NCI-H128 (cell line): ENCODE measurements around the gene SOWAHC.
A peak's percentile ranks its signal among the peaks of the same experiment; 100 is the strongest.
"Not testable (repeated sequence)": the region's sequence is repeated elsewhere in the genome, so short reads cannot be mapped to it uniquely, and the experiment has no call there.

Experiments
- DNase-seq: peaks from one replicate; lab custom pipeline; 2025; ENCODE audit not compliant: unreplicated experiment; lab: John Stamatoyannopoulos, UW

Gene SOWAHC

GRCh38 chr2:109613922-109614714 lies at the start of gene SOWAHC, which contains the start of gene SEPTIN10:
Gene SOWAHC, plus strand, starts transcription at chr2:109614364. Its CDS starts 126 bp downstream, at chr2:109614490.
Gene SEPTIN10, minus strand, starts transcription at chr2:109613966. Its CDS starts 139 bp downstream, at chr2:109613827.
- peak; percentile 93 for DNase-seq

- DNase-seq: no peak
Measured at GRCh38 chr2:109575373-109575772, 38.8 kb upstream of the SOWAHC start.

- not testable (repeated sequence) for DNase-seq
Measured at GRCh38 chr2:109577630-109578029, 36.5 kb upstream of the SOWAHC start.

- DNase-seq: no peak
Measured at GRCh38 chr2:109582928-109583895, 31.0 kb upstream of the SOWAHC start.

GRCh38 chr2:109586687-109587086 lies 27.5 kb upstream of the SOWAHC start:
- no peak for DNase-seq

- DNase-seq: no peak
Measured at GRCh38 chr2:109591206-109591605, 23.0 kb upstream of the SOWAHC start.

- no peak for DNase-seq
Measured at GRCh38 chr2:109592905-109593304, 21.3 kb upstream of the SOWAHC start.

- DNase-seq: no peak
Measured at GRCh38 chr2:109594246-109594885, 19.8 kb upstream of the SOWAHC start.

- no peak for DNase-seq
Measured at GRCh38 chr2:109595644-109596043, 18.5 kb upstream of the SOWAHC start.

- DNase-seq: no peak
Measured at GRCh38 chr2:109597283-109597682, 16.9 kb upstream of the SOWAHC start.

GRCh38 chr2:109601783-109602182 lies 12.4 kb upstream of the SOWAHC start:
- no peak for DNase-seq

- no peak for DNase-seq
Measured at GRCh38 chr2:109602617-109603188, 11.5 kb upstream of the SOWAHC start.

GRCh38 chr2:109604597-109604996 lies 9.6 kb upstream of the SOWAHC start:
- DNase-seq: no peak

GRCh38 chr2:109607766-109608165 lies 6.4 kb upstream of the SOWAHC start:
- no peak for DNase-seq

GRCh38 chr2:109609352-109610024 lies 4.7 kb upstream of the SOWAHC start:
- no peak for DNase-seq

- no peak for DNase-seq
Measured at GRCh38 chr2:109611467-109612095, 2.6 kb upstream of the SOWAHC start.

- peak; percentile 14 for DNase-seq
Measured at GRCh38 chr2:109613081-109613921, 863 bp upstream of the SOWAHC start.

- DNase-seq: no peak
Measured at GRCh38 chr2:109614715-109615636, 812 bp downstream of the SOWAHC start.
